GM18505 (cell line): ENCODE results near the gene BPI.
"Not testable (repeated sequence)": the region's sequence is repeated elsewhere in the genome, so short reads cannot be mapped to it uniquely, and the experiment has no call there.

Experiments used
- ATAC-seq: cut with Tn5 transposase; IDR thresholded peaks from one replicate; pipeline ENCODE4 v1.9.1; 2021; ENCODE audit not compliant: unreplicated experiment
- POLR2A ChIP-seq: IDR thresholded peaks from 4 replicates; pipeline ENCODE4 v1.6.1; 2011; ENCODE audit warnings: borderline replicate concordance; ENCODE audit not compliant: insufficient read depth, insufficient read length; ENCODE audit errors: extremely low read depth

Gene BPI

DNA sequence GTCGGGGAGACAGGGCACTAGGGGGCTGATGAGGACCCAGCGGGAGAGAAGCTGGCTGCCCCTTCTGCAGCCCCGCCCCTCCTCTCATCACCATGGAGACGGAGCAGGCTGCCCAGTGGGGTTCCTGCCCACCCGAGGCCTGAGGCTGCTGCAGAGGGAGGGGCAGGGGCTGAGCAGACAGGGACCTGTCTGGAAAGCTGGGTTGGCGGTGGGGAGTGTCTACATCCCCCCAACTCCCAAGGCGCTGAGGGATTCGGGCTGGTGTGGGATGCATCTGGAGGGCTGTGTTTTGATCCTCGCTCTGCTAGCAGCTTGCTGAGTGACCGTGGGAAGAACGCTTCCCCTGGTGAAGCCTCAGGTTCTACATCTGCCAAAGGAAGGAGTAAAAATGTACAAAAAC is 1.2 kb upstream of the BPI start:
- TF ChIP-seq POLR2A = no peak

DNA sequence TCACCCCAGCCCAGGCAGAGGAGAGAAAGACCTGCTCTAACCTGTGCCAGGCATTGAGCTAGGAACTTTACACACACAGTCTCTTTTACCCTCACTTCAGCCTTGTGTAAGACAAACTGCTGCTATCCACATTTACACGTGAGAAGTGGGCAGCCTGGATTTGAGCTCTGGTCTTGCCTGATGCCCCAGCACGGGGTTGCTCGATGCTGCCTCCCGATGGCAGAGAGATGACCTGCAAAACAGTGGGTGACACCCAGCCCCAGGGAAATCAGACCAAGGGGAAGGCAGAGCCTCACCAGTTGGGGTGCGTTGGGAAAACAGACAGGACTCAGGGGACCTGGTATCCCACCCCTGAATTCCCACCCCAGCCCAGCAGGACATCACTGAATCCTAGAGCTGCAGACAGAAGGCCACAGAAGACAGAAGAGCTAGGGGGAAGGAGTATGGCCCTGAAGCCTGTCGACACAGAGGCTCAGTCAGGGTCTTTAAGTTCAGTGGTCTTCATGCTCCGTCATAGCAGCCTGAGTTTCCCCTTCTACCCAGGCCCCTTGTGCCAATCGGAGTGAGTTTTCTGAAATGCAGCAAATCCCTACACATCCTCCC is 990 bp downstream of the BPI start:
- ATAC-seq = no peak
- TF ChIP-seq POLR2A = no peak

More for the DNA sequence above, 1.2 kb upstream of the BPI start:
- ATAC-seq = no peak

DNA sequence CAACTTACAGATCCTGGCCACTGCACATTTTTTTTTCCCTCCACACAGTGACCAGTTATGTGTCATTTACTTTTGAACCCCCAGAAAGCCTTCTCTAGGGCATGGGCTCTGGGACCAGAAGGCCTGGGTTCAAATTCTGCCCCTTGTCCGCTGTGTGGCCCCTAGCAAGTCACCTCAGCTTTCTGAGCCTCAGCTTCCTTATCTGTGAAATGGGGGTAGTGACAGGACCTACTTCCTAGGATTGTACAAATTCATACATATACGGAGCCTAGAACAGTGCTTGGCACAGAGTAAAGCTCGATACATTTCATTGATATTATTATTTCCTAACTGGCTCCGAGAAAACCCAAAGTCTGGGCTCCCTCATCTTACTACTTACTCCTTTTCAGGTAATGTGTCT is 1.6 kb downstream of the BPI start:
- no peak for ATAC-seq
- no peak for TF ChIP-seq POLR2A

DNA sequence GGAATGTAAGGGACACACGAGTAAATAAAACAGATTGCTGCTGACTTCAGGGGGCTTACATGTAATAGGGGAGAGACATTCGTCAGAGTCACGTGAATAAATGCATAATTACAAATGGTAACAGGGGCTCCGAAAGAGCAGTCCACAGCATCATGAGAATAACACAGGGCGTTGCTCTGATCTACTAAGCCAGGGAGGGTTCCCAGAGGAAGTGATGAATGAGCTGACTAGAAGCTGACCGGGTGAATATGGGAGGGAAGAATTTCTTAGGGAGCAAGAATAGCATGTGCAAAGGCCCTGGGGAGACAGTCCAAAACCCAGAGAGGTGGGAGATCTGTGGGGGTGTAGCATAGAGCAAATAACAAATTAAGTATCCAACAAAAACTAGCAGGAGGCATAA is 2.4 kb downstream of the BPI start:
- no peak for TF ChIP-seq POLR2A
- no peak for ATAC-seq

DNA sequence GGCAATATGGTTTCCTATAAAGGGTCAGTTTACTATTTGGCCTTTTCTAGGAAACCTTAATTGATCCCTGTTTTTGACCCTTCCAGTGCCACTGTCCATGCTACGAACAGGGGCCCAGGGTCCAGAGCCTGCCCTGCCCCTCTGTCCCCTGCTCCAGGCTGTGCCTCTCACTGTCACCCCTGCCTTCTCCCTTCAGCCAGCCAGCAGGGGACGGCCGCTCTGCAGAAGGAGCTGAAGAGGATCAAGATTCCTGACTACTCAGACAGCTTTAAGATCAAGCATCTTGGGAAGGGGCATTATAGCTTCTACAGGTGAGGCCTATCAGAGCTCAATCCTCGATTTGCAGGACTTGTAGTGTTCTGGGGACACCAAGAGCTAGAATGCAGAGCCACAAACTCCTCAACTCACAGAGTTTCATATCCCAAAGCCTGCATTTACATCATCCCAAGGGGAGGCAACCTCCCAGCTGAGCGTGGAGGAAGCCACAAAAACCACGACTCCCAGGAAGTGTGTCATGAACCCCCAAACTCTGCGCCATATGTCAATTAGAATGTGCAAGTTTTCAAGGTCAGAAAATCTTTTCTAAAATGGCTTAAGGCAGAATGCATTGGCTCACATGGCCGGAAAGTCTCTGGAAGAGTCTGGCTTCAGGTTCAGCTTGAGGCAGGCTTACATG is 3.6 kb downstream of the BPI start:
- no peak for TF ChIP-seq POLR2A
- ATAC-seq = no peak

DNA sequence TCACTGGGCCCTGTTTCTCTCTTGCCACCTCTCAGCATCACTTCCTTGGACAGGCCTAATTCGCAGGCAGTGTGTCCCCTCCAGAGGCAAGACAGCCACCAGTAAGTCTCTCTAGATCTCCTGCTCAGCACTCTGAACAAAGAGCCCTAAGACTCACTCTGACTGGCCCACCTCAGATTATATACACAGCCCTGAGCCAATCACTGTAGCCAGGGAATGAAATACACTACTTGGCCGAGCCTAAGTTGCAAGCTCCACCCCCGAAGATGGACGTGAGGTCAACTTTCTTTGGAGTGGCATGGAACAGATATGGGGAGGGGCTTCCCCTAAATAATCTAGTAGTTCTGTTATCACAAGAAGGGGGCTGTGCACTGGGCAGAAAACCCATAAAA is 4.1 kb downstream of the BPI start:
- ATAC-seq = no peak
- no peak for TF ChIP-seq POLR2A

DNA sequence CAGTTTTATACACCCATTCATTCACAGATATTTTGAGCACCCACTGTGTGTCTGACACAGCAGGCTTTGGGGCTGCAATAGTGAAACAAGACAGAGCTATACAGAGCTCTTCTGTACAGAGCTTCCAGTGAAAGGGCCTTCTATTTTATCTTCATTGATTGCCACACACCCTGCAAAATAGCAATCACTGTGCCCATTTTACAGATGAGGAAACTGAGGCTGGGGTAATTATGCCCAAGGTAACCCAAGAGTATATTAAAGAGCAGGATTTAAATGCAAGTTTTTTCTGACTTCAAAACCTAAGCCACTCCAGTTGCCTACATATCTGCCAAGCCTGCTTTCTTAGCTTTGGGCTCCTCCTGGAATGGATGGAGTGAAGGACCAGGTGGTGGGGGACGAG is 4.5 kb downstream of the BPI start:
- TF ChIP-seq POLR2A = no peak
- ATAC-seq = no peak

DNA sequence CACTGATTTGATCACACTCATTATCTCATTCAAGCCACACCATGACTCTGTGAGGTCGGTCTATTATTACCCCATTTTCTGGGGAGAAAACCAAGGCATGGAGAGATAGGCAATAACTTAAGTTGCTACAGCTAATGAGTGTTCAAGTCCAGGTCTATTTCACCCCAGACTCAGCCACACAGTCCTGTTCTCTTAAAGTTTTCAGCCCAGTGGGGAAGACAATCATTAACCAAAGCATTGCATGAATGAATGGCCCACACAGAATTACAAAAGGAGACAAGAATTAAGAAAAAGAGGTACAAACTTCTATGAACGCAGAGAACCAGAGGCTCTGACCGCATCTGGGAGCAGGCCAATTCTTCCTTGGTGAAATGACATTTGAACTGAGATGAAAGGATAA is 7.1 kb downstream of the BPI start:
- no peak for TF ChIP-seq POLR2A
- ATAC-seq = no peak

DNA sequence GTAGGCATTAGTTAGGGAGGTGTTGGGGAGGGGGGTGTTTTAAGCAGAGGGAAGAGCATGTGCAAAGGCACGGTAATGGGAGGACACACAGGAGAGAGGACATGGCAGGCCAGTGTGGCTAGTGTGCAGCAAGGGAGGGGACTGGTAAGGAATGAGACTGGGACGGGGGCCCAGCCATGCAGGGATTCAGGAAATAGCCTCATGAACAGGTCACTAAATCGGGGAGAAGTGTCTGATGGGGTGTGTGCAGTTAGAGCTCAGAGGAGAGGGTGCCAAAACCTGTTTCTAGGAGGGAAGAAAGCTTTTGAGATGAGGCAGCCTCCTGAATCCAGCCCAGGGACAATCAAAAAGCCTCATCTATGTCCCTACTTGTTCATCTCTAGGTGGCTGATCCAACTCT is 7.5 kb downstream of the BPI start:
- no peak for ATAC-seq
- no peak for TF ChIP-seq POLR2A

DNA sequence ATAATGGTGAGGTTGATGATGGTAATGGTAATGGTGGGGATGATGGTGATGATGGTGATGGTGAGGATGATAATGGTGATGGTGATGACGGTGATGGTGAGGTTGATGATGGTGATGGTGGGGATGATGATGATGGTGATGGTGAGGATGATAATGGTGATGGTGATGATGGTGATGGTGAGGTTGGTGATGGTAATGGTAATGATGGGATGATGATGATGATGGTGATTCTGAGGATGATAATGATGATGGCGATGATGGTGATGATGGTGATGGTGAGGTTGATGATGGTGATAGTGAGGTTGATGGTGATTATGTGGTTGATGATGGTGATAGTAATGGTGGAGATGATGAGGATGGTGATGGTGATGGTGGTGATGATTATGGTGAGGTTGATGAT is 9.7 kb downstream of the BPI start:
- TF ChIP-seq POLR2A = no peak
- no peak for ATAC-seq

DNA sequence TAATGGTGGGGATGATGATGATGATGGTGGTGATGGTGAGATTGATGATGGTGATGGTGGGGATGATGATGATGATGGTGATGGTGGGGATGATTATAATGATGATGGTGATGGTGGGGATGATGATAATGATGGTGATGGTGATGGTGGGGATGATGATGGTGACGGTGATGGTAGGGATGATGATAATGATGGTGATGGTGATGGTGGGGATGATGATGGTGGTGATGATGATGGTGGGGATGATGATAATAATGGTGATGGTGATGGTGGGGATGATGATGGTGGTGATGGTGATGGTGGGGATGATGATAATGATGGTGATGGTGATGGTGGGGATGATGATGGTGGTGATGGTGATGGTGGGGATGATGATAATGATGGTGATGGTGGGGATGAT is 10.4 kb downstream of the BPI start:
- ATAC-seq = not testable (repeated sequence)

DNA sequence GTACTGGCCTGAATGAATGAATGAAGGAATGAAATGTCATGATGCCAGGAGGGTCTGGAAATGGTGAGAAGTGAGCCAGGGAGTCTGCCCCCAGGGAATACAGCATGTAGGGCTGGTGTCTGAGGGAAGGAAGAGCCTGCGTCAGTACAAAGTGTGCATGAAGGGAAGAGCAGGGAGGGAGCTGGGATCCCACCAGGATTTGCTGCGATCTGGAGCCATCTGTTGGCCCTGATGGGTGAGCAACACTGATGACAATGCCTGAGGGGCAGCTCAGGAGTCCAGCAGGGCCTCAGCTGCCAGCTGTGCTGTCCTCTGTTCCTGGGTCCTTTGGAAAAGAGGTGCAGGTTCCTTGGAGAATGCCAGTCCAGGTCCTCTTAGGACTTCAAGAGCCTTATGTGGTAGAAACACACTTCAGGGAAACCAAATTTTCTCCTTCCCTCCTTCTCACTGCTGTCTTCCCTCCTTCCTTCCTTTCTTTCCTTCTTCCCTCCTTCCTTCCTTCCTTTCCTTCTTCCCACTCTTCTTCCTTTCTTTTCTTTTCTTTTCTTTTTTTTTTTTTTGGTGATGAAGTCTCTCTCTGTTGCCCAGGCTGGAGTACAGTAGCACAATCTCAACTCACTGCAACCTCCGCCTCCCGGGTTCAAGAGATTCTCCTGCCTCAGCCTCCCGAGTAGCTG is 11.5 kb downstream of the BPI start:
- no peak for ATAC-seq
- TF ChIP-seq POLR2A = no peak

DNA sequence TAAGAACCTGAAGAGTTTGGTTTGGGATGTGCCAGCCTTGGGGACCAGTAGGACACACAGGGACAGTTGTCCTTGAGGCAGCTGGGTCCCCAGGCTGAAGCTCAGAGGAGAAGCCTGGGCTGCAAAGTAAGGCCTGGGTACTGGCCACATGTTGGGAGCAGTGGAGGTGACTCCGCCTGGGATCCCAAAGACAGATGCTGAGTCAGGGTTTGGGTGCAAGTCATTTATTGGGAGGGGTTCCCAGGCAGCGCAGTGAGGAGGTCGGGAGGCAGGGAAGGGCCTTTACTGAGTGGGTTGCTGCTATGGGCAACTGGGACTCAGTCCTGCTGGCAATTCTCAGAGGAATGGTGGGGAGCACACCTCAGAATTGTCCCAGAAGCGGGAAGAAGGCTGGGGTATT is 12.4 kb downstream of the BPI start:
- ATAC-seq = no peak
- no peak for TF ChIP-seq POLR2A

DNA sequence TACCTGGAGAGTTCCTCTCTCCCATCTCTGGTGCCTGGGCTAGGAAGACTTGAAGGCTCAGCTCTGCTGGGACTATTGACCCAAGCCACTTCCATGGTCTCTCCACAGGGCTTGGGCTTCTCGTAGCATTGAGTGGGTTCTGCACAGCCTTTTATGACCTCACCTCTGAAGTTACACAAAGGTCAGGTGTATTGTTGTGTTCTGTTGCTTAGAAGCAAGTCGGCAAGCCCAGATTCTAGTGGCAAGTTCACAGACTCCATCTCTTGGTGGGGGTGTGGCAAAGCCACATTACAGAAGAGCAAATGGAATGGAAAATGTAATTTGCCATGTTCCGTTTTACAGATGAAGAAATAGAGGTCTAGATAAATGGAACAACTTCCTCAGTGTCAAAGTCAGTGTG is 13.5 kb downstream of the BPI start:
- ATAC-seq = no peak
- TF ChIP-seq POLR2A = no peak

DNA sequence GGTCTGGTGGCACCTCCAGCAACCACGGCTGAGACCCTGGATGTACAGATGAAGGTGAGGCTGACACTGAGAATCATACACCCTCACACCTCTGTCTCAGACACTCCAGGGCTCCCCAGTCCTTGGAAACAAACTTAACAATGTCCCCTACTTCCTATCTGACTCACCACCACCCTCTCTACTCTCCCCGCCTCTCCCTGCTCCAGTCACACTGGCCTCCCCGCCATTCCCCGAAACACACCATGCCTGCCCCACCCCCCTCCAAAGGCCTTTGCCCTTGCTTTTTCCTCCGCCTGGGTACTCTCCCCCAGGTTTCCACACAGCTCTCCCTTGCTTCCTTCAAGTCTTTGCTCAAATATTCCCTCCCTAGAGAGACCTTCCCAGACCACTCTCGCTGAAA is 16.3 kb downstream of the BPI start:
- no peak for ATAC-seq
- no peak for TF ChIP-seq POLR2A

DNA sequence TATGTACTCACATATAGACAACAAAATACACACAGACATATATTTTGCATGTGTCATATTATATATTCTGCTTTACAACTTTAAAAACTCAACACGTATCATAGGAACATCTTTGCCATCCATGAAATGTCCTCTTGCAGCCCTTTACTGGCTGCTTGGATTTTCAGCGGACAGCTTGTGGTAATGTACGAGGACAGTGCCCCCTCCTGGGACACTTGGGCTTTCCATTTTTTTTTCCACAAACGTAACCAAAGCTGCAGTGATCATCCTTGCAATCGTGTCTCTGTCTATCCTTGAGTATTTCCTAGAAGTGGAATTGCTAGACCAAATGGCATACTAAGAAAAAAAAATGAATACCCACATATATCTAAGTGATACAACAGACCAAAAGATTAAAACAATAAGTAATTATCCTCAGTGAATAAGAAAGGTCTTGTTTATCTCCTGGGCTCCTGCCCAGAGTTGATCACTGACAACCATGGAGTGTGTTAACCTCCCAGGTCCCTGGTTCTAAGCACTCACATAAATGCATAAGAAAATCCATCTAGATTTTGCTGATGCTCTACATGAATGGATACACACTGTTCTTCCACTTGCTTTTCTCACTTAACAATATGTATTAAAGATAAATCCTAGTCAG is 18.1 kb downstream of the BPI start:
- no peak for ATAC-seq
- TF ChIP-seq POLR2A = no peak
